Neutrophil (primary cell): ENCODE results near the gene NET1.

Source experiments
- H3K27ac ChIP-seq: fragments of 200-600 bp; sonication (generic); 2 replicates; pipeline ENCODE4 v1.5.1; 2016; ENCODE audit warnings: mild to moderate bottlenecking, moderate library complexity
- H3K27me3 ChIP-seq: fragments of 200-600 bp; sonication (generic); 2 replicates; pipeline ENCODE4 v1.6.0; 2016; ENCODE audit warnings: mild to moderate bottlenecking
- H3K36me3 ChIP-seq: fragments of 200-600 bp; sonication (generic); 2 replicates; pipeline ENCODE4 v1.5.1; 2017
- H3K4me1 ChIP-seq, 2 experiments: fragments of 200-600 bp in 1 of 2; sonication (generic) in 1 of 2; 1 replicate in 1 of 2; 2 replicates in 1 of 2; pipeline versions ENCODE4 v1.5.1 to v1.6.1; 2013 to 2016; ENCODE audit warnings: low read depth in 1 of 2, low read length in 1 of 2, mild to moderate bottlenecking in 1 of 2, moderate library complexity in 1 of 2; ENCODE audit not compliant: control insufficient read depth in 1 of 2, insufficient read depth in 1 of 2
- H3K4me3 ChIP-seq, 2 experiments: fragments of 200-600 bp in 1 of 2; sonication (generic) in 1 of 2; 1 replicate in 1 of 2; 2 replicates in 1 of 2; pipeline ENCODE4 v1.5.1; 2013 to 2016; ENCODE audit warnings: low read depth in 1 of 2, low read length in 1 of 2, mild to moderate bottlenecking in 1 of 2, moderate library complexity in 1 of 2
- H3K9me3 ChIP-seq: fragments of 200-600 bp; sonication (generic); 2 replicates; pipeline ENCODE4 v1.5.1; 2016
- TF ChIP-seq, protein P1 (sequence below): fragments of 200-600 bp; sonication (generic); IDR thresholded peaks from 2 replicates; pipeline ENCODE4 v1.5.1; 2016; ENCODE audit warnings: antibody characterized with exemption

NET1 gene

DNA sequence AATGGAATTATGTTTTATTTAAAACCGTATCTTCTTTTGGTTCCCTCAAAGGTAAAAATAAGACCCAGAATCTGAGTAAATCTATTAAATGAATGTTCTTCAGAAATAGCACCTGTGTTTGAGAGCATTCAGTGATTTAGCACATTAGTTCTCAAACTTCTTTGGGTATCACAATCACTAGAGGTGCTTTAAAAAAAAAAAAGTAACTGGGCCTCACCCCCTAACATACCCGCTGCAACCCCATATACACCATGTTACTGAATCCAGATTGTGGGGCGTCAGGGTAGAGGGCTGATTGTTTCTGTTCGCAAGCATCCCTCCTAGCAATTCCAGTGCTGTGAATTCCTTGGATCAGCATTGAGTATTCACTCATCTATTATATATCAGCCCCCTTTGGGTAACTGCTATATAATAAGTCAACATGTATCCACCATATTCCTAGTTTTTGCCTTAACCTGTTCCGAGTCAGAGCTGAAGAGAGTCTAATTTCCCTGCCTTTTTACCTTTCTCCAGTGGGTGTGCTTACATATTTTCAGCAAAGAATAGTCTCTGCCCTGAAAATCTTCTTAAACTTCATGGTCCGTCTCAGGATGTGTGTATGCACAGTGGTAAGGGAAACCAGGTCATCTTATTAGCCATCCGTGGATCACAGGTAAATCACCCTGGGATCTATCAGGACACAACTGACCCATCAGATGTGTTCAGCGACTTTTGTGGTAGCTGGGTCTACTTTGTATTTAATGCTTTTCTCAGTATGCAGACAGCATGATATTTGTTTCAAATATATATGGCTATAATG lies 46.8 kb downstream of the NET1 start:
- no peaks in the 10 kb centered on the region for H3K9me3 ChIP-seq
- no peaks in the 10 kb centered on the region for H3K27me3 ChIP-seq
- no peak overlapping the region for H3K27ac ChIP-seq
- no peak overlapping the region for H3K4me3 ChIP-seq
- TF ChIP-seq, protein P1, sequence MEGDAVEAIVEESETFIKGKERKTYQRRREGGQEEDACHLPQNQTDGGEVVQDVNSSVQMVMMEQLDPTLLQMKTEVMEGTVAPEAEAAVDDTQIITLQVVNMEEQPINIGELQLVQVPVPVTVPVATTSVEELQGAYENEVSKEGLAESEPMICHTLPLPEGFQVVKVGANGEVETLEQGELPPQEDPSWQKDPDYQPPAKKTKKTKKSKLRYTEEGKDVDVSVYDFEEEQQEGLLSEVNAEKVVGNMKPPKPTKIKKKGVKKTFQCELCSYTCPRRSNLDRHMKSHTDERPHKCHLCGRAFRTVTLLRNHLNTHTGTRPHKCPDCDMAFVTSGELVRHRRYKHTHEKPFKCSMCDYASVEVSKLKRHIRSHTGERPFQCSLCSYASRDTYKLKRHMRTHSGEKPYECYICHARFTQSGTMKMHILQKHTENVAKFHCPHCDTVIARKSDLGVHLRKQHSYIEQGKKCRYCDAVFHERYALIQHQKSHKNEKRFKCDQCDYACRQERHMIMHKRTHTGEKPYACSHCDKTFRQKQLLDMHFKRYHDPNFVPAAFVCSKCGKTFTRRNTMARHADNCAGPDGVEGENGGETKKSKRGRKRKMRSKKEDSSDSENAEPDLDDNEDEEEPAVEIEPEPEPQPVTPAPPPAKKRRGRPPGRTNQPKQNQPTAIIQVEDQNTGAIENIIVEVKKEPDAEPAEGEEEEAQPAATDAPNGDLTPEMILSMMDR, result no peak
- H3K4me1 ChIP-seq, result no peaks in the 10 kb centered on the region
- H3K36me3 ChIP-seq, result peaks cover 40% of the 10 kb centered on the region

DNA sequence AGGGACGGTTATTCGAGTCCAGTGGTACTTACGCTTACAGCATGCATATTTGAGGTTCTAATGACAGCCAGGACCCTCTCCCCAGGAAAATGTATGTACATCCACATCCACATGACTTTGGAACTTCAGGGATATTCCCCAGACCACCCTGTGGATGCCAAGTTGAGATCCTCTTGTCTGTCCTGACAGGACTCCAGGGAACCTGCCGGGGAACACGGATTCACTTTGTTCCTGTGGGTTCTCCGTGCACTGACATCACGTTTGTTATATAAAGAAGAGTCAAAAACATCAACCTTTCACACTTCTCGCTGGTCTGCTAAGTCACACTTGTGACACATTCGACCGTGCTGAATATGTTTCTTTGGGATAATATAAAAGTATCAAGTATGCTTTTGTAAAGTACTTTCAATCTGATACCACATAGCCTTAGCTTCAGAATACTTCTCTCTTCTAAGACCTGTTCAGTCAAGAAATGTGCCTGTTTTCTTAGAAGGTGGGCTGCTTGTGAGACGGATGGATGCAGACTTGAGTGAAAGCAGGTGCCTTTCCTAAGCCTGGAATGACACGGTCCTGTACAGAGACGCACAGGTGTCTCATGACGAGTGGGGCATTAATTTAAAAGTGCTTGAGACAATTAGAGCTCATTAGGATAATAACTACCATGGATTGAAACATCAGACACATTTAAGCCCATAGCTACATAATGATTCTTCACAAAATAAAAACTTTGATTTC lies 48.3 kb downstream of the NET1 start:
- TF ChIP-seq, protein P1, result no peak

GRCh38 chr10:5461203-5461588 lies 48.8 kb downstream of the NET1 start:
- TF ChIP-seq, protein P1, result no peak
- no peaks in the 10 kb centered on the region for H3K4me1 ChIP-seq
- no peak overlapping the region for H3K27ac ChIP-seq
- no peaks in the 10 kb centered on the region for H3K9me3 ChIP-seq
- no peaks in the 10 kb centered on the region for H3K27me3 ChIP-seq
- H3K4me3 ChIP-seq, result no peak overlapping the region
- H3K36me3 ChIP-seq, result peaks cover 20% of the 10 kb centered on the region

More for the DNA sequence above, 48.3 kb downstream of the NET1 start:
- Histone ChIP-seq H3K27me3 (no peaks in the 10 kb centered on the region), H3K4me1 (no peaks in the 10 kb centered on the region), H3K4me3 (no peak overlapping the region), H3K36me3 (peaks cover 25% of the 10 kb centered on the region), H3K9me3 (no peaks in the 10 kb centered on the region), H3K27ac (no peak overlapping the region)

GRCh38 chr10:5461914-5462840 lies 49.8 kb downstream of the NET1 start:
- Histone ChIP-seq H3K27ac (no peak overlapping the region), H3K9me3 (no peaks in the 10 kb centered on the region), H3K4me3 (no peak overlapping the region), H3K4me1 (no peaks in the 10 kb centered on the region), H3K36me3 (peaks cover 13% of the 10 kb centered on the region), H3K27me3 (no peaks in the 10 kb centered on the region)
- TF ChIP-seq, protein P1, result no peak

- no peaks in the 10 kb centered on the region for H3K9me3 ChIP-seq
- no peaks in the 10 kb centered on the region for H3K27me3 ChIP-seq
- peaks cover 13% of the 10 kb centered on the region for H3K36me3 ChIP-seq
- no peaks in the 10 kb centered on the region for H3K4me1 ChIP-seq
- TF ChIP-seq, protein P1, result no peak
- no peak overlapping the region for H3K27ac ChIP-seq
- no peak overlapping the region for H3K4me3 ChIP-seq
These were observed 50.5 kb downstream of the NET1 start for GRCh38 chr10:5462841-5463293.
